BLaER1 treated with 17β-estradiol and CSF1 and Interleukin-3, amounts not matched to agents 10 nM and 100 nM (cell line): ENCODE measurements around the gene C16orf74.

Experiments
- H3K27ac ChIP-seq, 11 experiments: shearing (Covaris generic); formaldehyde crosslinking; 2 replicates each; pipeline ENCODE4 v1.8.1; 2022
- H3K27me3 ChIP-seq, 11 experiments: shearing (Covaris generic); formaldehyde crosslinking; 2 replicates each; pipeline ENCODE4 v1.8.1; 2022
- H3K36me3 ChIP-seq, 11 experiments: shearing (Covaris generic); formaldehyde crosslinking; 2 replicates each; pipeline ENCODE4 v1.8.1; 2022
- H3K4me1 ChIP-seq, 10 experiments: shearing (Covaris generic); formaldehyde crosslinking; 2 replicates each; pipeline ENCODE4 v1.8.1; 2022
- H3K4me2 ChIP-seq, 11 experiments: shearing (Covaris generic); formaldehyde crosslinking; 2 replicates each; pipeline ENCODE4 v1.8.1; 2022
- H3K4me3 ChIP-seq, 10 experiments: shearing (Covaris generic); formaldehyde crosslinking; 2 replicates each; pipeline ENCODE4 v1.8.1; 2022
- H3K9ac ChIP-seq, 11 experiments: shearing (Covaris generic); formaldehyde crosslinking; 2 replicates each; pipeline ENCODE4 v1.8.1; 2022
- H3K9me3 ChIP-seq, 11 experiments: shearing (Covaris generic); formaldehyde crosslinking; replicated peaks in 1 of 11; 2 replicates each; pipeline ENCODE4 v1.8.1; 2022
- H4K20me1 ChIP-seq, 11 experiments: shearing (Covaris generic); formaldehyde crosslinking; 2 replicates each; pipeline ENCODE4 v1.8.1; 2022
- Cebpa-rat ChIP-seq, 11 experiments: shearing (Covaris generic); IDR thresholded peaks; 2 replicates each; pipeline ENCODE4 v1.8.1; 2022

C16orf74 gene

GRCh38 chr16:85658504-85659326 lies 92.2 kb downstream of the C16orf74 start:
- peaks cover 25 to 98% (median 70%) of the 10 kb centered on the region in 11 experiments for H4K20me1 ChIP-seq
- H3K36me3 ChIP-seq = peaks cover 88 to 100% (median 98%) of the 10 kb centered on the region in 11 experiments
- H3K27me3 ChIP-seq = no peaks in the 10 kb centered on the region
- no peak overlapping the region for H3K4me3 ChIP-seq
- peaks cover 0 to 5% (median under 1%) of the 10 kb centered on the region in 10 experiments; a peak in 10 of 20 replicates for H3K4me1 ChIP-seq
- H3K9ac ChIP-seq = peak overlapping the region in 4 of 11 experiments; percentile 17 to 35 (median 28); a peak in 5 of 22 replicates
- peak overlapping the region in 1 of 11 experiments; percentile 9; a peak in 1 of 22 replicates for H3K27ac ChIP-seq
- no peaks in the 10 kb centered on the region for H3K9me3 ChIP-seq
- TF ChIP-seq Cebpa-rat (IDR thresholded peaks at IDR 0.05) = no peak
- no peak overlapping the region for H3K4me2 ChIP-seq

GRCh38 chr16:85657996-85658395 lies 92.9 kb downstream of the C16orf74 start:
- peaks cover 4 to 10% (median 6%) of the 10 kb centered on the region in 10 experiments; a peak in 16 of 20 replicates for H3K4me1 ChIP-seq
- no peak overlapping the region for H3K4me2 ChIP-seq
- H3K27me3 ChIP-seq = no peaks in the 10 kb centered on the region
- peaks cover 31 to 96% (median 74%) of the 10 kb centered on the region in 11 experiments for H4K20me1 ChIP-seq
- H3K9me3 ChIP-seq = no peaks in the 10 kb centered on the region
- no peak for TF ChIP-seq Cebpa-rat (IDR thresholded peaks at IDR 0.05)
- H3K4me3 ChIP-seq = no peak overlapping the region
- H3K27ac ChIP-seq = no peak overlapping the region
- H3K9ac ChIP-seq = peak overlapping the region in 3 of 11 experiments; percentile 17 to 35 (median 29); a peak in 3 of 22 replicates
- peaks cover 80 to 98% (median 96%) of the 10 kb centered on the region in 11 experiments for H3K36me3 ChIP-seq
